Erythroblast (primary cell): Measurements from ENCODE around the gene CALHM4.

Experiments
- GATA1 ChIP-seq: IDR thresholded peaks from 2 replicates; pipeline ENCODE4 v1.6.1; 2011; ENCODE audit warnings: low read depth, mild to moderate bottlenecking, control low read depth, low read length, moderate library complexity
- POLR2A ChIP-seq: IDR thresholded peaks from 2 replicates; pipeline ENCODE4 v1.6.1; 2011; ENCODE audit warnings: mild to moderate bottlenecking, low read length

DNA sequence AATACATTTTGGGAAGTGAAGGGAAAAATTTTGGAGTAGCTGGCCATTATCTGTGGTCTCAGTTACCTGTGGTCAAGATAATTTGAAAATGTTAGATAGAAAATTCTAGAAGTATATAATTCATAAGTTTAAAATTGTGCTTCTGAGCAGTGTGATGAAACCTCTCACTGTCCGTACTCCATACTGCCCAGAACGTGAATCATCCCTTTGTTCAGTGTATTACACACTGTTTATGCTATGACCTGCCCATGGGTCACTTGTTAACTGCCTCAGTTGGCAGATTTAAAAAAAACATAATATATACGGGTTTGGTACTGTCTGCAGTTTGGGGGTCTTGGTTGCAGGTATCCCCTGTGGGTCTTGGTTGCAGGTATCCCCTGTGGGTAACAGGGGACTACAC, 46.2 kb upstream of the CALHM4 start:
- no peak for TF ChIP-seq POLR2A
- TF ChIP-seq GATA1, result no peak
